Measurements from ENCODE around the gene NOC2L. TPM values are rescaled to one million over a fixed set of nuclear protein-coding genes. Genes with fewer than 3 reads are reported as not detected.

The NOC2L gene
- total and polyA plus RNA-seq, 9 of the 15 experiments (the other 6 are each of a cell fraction or from before 2014, with no cell fraction given), result 4.0 to 410 (median 200) TPM

GRCh38 chr1:923131-923990, 35.7 kb downstream of the NOC2L start, which contains the start of gene SAMD11 (continued):
- TF ChIP-seq SIX5 (IDR thresholded peaks at IDR 0.05; ENCODE audit: borderline replicate concordance in 1 of 2, insufficient read depth in 1 of 2, low read depth in 1 of 2, low read length in 2 of 2) (peak in 1 of 2 experiments; percentile 14; a peak in 1 of 4 replicates), MLX (CRISPR knock-in tag; conservative IDR thresholded peaks at IDR 0.05) (no peak), ZBTB11 (CRISPR knock-in tag; IDR thresholded peaks at IDR 0.05) (no peak), FOXK1 (CRISPR knock-in tag; IDR thresholded peaks at IDR 0.05; ENCODE audit: borderline replicate concordance) (no peak), UBTF (IDR thresholded peaks at IDR 0.05; ENCODE audit: borderline replicate concordance in 1 of 2, low read depth in 2 of 2, low read length in 2 of 2) (peak; percentile 81 to 82; a peak in 3 of 4 replicates), TBP (optimal IDR thresholded peaks at IDR 0.05; ENCODE audit: low read depth, low read length) (peak; percentile 10), EGR1 (conservative IDR thresholded peaks at IDR 0.05) (peak; percentile 84), RUNX1 (IDR thresholded peaks at IDR 0.05; ENCODE audit: low read depth) (no peak), ZSCAN32 (CRISPR knock-in tag; IDR thresholded peaks at IDR 0.05) (no peak), RFX5 (IDR thresholded peaks at IDR 0.05; ENCODE audit: low read depth, low read length) (no peak), CTCF (IDR thresholded peaks at IDR 0.05 in 2 of 3, conservative IDR thresholded peaks at IDR 0.05 in 1 of 3; ENCODE audit: insufficient read depth in 2 of 3, low read depth in 1 of 3, low read length in 3 of 3) (peak in 1 of 3 experiments; percentile 35; a peak in 2 of 6 replicates), SPI1 (IDR thresholded peaks at IDR 0.05; ENCODE audit: borderline replicate concordance, low read depth, low read length) (no peak), CHD4 (IDR thresholded peaks at IDR 0.05; ENCODE audit: insufficient read depth, insufficient replicate concordance, low read depth, low read length, poor library complexity, severe bottlenecking) (no peak), ZNF24 (IDR thresholded peaks at IDR 0.05) (peak; percentile 33; the same call in 1 of the 2 replicates), BCOR (IDR thresholded peaks at IDR 0.05) (peak; percentile 73), CREB1 (IDR thresholded peaks at IDR 0.05) (0 out of 2 replicates have a peak, but pooled peaks have one; percentile 24), CREB1 (CRISPR knock-in tag; IDR thresholded peaks at IDR 0.05) (no peak; the same call in 1 of the 2 replicates)
